Measurements from ENCODE around the gene ELL. TPM values are rescaled to one million over a fixed set of nuclear protein-coding genes. Genes with fewer than 3 reads are reported as not detected.

ELL gene
- total RNA-seq, 1 experiment from 2014 or later, result 18.6 TPM

GRCh38 chr19:18453269-18454024, 68.4 kb downstream of the ELL start:
- CTCF ChIA-PET, result interaction anchor here (0.6 to 0.8 kb wide), 4 partner anchors 8 to 257 kb away, joined by 3 to 4 read pairs (median 3); no protein-coding TSS in a partner anchor
- no peaks in the 10 kb centered on the region for H3K9me3 ChIP-seq (ENCODE audit: control insufficient read depth, insufficient read depth, low read depth, low read length)
- intact Hi-C loops (cut with micrococcal nuclease; ENCODE audit: unreplicated experiment) (no loop called here), in situ Hi-C loops (cut with HindIII; ENCODE audit: low pct_unique_long_range_greater_than_20kb, low sequenced_read_pairs) (no loop called here)
- H3K4me3 ChIP-seq (ENCODE audit: low read depth in 2 of 2, low read length in 2 of 2), result no peak overlapping the region
- no peaks in the 10 kb centered on the region for H3K27me3 ChIP-seq (ENCODE audit: control insufficient read depth, insufficient read depth, low read length)
- H3K36me3 ChIP-seq (ENCODE audit: control insufficient read depth, insufficient read depth, low read length), result no peaks in the 10 kb centered on the region
- H3K27ac ChIP-seq (ENCODE audit: low read length), result no peak overlapping the region
- POLR2A ChIA-PET, result interaction anchor here (0.6 kb wide), 1 partner anchor 8 kb away, joined by 4 read pairs; no protein-coding TSS in a partner anchor
- DNase-seq (ENCODE audit: low read depth, low spot score) (no peak), ATAC-seq (peak; percentile 66)
- no TSS peak for BruUV-seq (replicated peaks)
- TF ChIP-seq TCF7L2 (IDR thresholded peaks at IDR 0.05; ENCODE audit: low read depth, low read length) (no peak), POLR2AphosphoS5 (IDR thresholded peaks at IDR 0.05; ENCODE audit: low read depth, low read length) (no peak)
- TF ChIP-seq, protein P1, sequence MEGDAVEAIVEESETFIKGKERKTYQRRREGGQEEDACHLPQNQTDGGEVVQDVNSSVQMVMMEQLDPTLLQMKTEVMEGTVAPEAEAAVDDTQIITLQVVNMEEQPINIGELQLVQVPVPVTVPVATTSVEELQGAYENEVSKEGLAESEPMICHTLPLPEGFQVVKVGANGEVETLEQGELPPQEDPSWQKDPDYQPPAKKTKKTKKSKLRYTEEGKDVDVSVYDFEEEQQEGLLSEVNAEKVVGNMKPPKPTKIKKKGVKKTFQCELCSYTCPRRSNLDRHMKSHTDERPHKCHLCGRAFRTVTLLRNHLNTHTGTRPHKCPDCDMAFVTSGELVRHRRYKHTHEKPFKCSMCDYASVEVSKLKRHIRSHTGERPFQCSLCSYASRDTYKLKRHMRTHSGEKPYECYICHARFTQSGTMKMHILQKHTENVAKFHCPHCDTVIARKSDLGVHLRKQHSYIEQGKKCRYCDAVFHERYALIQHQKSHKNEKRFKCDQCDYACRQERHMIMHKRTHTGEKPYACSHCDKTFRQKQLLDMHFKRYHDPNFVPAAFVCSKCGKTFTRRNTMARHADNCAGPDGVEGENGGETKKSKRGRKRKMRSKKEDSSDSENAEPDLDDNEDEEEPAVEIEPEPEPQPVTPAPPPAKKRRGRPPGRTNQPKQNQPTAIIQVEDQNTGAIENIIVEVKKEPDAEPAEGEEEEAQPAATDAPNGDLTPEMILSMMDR (IDR thresholded peaks at IDR 0.05), result no peak
- 0 out of 2 replicates have a peak, but pooled peaks cover 10% of the 10 kb centered on the region for H3K4me1 ChIP-seq (ENCODE audit: control insufficient read depth, insufficient read depth, low read length)

DNA sequence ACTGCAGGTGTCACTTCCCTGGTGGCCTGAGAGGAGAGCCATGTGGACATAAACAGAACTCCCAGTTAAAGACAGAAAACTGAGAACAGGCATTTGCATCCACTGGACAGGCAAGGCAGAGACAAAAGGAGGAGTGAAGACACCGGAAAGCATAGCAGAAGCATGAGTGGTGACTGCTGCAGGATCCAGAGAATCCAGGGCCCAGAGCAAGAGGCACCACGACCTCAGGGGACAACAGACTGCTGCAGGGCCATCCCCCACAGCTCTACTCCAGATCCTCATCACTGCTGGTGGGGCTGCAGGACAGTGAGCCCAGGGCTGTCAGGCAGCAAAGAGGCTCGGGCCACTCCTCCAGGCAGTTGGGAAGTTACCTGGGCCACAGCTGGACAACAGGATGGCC, 69.5 kb downstream of the ELL start:
- no peak for ATAC-seq
- CTCF ChIA-PET, result interaction anchor here (0.6 kb wide), 1 partner anchor 9 kb away, joined by 6 read pairs; no protein-coding TSS in a partner anchor

More for the DNA sequence above, 69.5 kb downstream of the ELL start:
- Histone ChIP-seq H3K4me1 (ENCODE audit: control insufficient read depth, insufficient read depth, low read length) (0 out of 2 replicates have a peak, but pooled peaks cover 10% of the 10 kb centered on the region), H3K9me3 (ENCODE audit: control insufficient read depth, insufficient read depth, low read depth, low read length) (no peaks in the 10 kb centered on the region), H3K27ac (ENCODE audit: low read length) (no peak overlapping the region), H3K36me3 (ENCODE audit: control insufficient read depth, insufficient read depth, low read length) (no peaks in the 10 kb centered on the region), H3K27me3 (ENCODE audit: control insufficient read depth, insufficient read depth, low read length) (no peaks in the 10 kb centered on the region), H3K4me3 (ENCODE audit: low read depth in 2 of 2, low read length in 2 of 2) (no peak overlapping the region)
- in situ Hi-C loops (cut with HindIII; ENCODE audit: low pct_unique_long_range_greater_than_20kb, low sequenced_read_pairs), result no loop called here
- no TSS peak for BruUV-seq (replicated peaks)
- no peak for DNase-seq (ENCODE audit: low read depth, low spot score)
- intact Hi-C loops (cut with micrococcal nuclease; ENCODE audit: unreplicated experiment), result no loop called here
- POLR2A ChIA-PET, result no interaction called here
- TF ChIP-seq, protein P2, sequence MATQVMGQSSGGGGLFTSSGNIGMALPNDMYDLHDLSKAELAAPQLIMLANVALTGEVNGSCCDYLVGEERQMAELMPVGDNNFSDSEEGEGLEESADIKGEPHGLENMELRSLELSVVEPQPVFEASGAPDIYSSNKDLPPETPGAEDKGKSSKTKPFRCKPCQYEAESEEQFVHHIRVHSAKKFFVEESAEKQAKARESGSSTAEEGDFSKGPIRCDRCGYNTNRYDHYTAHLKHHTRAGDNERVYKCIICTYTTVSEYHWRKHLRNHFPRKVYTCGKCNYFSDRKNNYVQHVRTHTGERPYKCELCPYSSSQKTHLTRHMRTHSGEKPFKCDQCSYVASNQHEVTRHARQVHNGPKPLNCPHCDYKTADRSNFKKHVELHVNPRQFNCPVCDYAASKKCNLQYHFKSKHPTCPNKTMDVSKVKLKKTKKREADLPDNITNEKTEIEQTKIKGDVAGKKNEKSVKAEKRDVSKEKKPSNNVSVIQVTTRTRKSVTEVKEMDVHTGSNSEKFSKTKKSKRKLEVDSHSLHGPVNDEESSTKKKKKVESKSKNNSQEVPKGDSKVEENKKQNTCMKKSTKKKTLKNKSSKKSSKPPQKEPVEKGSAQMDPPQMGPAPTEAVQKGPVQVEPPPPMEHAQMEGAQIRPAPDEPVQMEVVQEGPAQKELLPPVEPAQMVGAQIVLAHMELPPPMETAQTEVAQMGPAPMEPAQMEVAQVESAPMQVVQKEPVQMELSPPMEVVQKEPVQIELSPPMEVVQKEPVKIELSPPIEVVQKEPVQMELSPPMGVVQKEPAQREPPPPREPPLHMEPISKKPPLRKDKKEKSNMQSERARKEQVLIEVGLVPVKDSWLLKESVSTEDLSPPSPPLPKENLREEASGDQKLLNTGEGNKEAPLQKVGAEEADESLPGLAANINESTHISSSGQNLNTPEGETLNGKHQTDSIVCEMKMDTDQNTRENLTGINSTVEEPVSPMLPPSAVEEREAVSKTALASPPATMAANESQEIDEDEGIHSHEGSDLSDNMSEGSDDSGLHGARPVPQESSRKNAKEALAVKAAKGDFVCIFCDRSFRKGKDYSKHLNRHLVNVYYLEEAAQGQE (IDR thresholded peaks at IDR 0.05; ENCODE audit: insufficient read depth in 1 of 2, low read depth in 2 of 2, low read length in 1 of 2), result no peak
- TF ChIP-seq SIN3A (IDR thresholded peaks at IDR 0.05; ENCODE audit: borderline replicate concordance, insufficient read depth, low read depth, low read length) (no peak), POLR2AphosphoS5 (IDR thresholded peaks at IDR 0.05; ENCODE audit: low read depth, low read length) (no peak), TCF7L2 (IDR thresholded peaks at IDR 0.05; ENCODE audit: low read depth, low read length) (no peak)
- TF ChIP-seq, protein P1 (IDR thresholded peaks at IDR 0.05), result no peak
